Activated CD4-positive, alpha-beta memory T cell treated with anti-CD3 and anti-CD28 coated beads for 36 hours (primary cell): ENCODE data around the gene B3GLCT. TPM values are rescaled to one million over a fixed set of nuclear protein-coding genes. Genes with fewer than 3 reads are reported as not detected.

Source experiments
- CTCF ChIA-PET: fragments of 350-600 bp; sonication (Branson Sonifier 250); formaldehyde crosslinking; loops from one replicate; lab custom pipeline; 2021; ENCODE audit warnings: antibody characterized with exemption, inconsistent platforms; lab: Charles Lee
- POLR2A ChIA-PET: fragments of 350-600 bp; sonication (Branson Sonifier 250); formaldehyde crosslinking; loops from one replicate; lab custom pipeline; 2021; ENCODE audit warnings: antibody characterized with exemption; lab: Charles Lee
- DNase-seq: peaks from one replicate; pipeline ENCODE4 v3.0.0-alpha.2; 2020
- H3K27ac Mint-ChIP-seq: one replicate; pipeline ENCODE4 v1.8.0; 2021; ENCODE audit warnings: mixed read lengths
- H3K27me3 Mint-ChIP-seq: one replicate; pipeline ENCODE4 v1.8.0; 2021; ENCODE audit warnings: mixed read lengths
- H3K36me3 Mint-ChIP-seq: one replicate; pipeline ENCODE4 v1.8.0; 2021; ENCODE audit warnings: mixed read lengths
- H3K4me1 Mint-ChIP-seq: one replicate; pipeline ENCODE4 v1.8.0; 2021; ENCODE audit warnings: low read depth, mixed read lengths
- H3K4me3 Mint-ChIP-seq: one replicate; pipeline ENCODE4 v1.8.0; 2021; ENCODE audit warnings: mild to moderate bottlenecking, mixed read lengths
- H3K9me3 Mint-ChIP-seq: one replicate; pipeline ENCODE4 v1.8.0; 2021; ENCODE audit warnings: mixed read lengths
- intact Hi-C: fragments of 100-400 bp; cut with micrococcal nuclease; formaldehyde crosslinking; loops from one replicate; pipeline ENCODE4 v1.15.1; 2023
- total RNA-seq, 2 experiments: library from RNA; stranded (reverse); gene quantifications; one replicate each; pipeline ENCODE4 v1.2.3, GENCODE V29; 2021

Gene B3GLCT
- total RNA-seq, 2 experiments from 2014 or later = 2.6 to 2.8 TPM

DNA sequence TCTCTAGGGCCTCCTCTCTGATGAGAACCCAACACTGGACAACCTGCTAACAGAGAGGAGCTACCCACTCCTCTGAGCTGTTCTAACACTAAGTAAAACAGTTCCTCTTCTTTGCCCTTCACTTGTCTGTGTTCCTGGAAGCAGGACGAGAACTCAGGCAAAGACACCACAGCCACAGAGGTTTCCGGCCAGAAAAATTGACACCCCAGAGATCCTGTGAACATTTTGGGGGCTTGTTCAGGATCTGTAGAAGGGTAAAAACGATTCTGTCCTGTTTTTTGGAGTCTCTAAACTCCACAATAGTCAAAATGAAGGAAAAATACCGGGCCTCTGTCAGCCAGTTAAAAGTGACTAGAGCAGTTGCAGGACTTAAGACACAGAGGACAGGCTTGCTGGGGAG lies 165.9 kb downstream of the B3GLCT start:
- ChIA-PET CTCF (no interaction called here), POLR2A (no interaction called here)
- Mint-ChIP-seq H3K4me3 (no peak overlapping the region), H3K4me1 (no peaks in the 10 kb centered on the region), H3K27ac (no peak overlapping the region), H3K27me3 (peaks cover 1% of the 10 kb centered on the region), H3K36me3 (no peaks in the 10 kb centered on the region), H3K9me3 (peaks cover 19% of the 10 kb centered on the region)
- no peak for DNase-seq
- intact Hi-C loops = no loop called here

DNA sequence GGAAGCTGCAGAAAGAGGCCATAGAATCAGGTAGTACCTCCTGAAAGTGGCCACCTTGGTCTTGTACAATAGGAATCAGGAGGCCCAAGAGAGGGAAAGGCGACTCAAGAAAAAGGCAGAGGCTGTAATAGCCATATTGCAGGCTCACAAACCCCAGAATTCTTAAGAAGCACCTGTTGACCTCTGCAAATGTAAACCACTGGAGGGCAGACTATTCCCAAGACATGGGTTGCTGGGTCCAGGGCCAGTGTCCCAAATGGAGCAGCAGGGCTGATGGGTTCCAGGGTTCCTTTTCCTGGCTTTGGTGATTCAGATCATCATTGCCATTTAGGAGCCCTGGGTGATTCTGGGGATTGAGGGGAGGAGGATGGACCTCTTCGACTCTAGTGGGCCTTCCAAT lies 167.6 kb downstream of the B3GLCT start:
- no peak overlapping the region for H3K27ac Mint-ChIP-seq
- no peaks in the 10 kb centered on the region for H3K36me3 Mint-ChIP-seq
- no peak for DNase-seq
- no peak overlapping the region for H3K4me3 Mint-ChIP-seq
- peaks cover 19% of the 10 kb centered on the region for H3K9me3 Mint-ChIP-seq
- ChIA-PET CTCF (no interaction called here), POLR2A (no interaction called here)
- no peaks in the 10 kb centered on the region for H3K4me1 Mint-ChIP-seq
- no peaks in the 10 kb centered on the region for H3K27me3 Mint-ChIP-seq
- intact Hi-C loops = no loop called here

DNA sequence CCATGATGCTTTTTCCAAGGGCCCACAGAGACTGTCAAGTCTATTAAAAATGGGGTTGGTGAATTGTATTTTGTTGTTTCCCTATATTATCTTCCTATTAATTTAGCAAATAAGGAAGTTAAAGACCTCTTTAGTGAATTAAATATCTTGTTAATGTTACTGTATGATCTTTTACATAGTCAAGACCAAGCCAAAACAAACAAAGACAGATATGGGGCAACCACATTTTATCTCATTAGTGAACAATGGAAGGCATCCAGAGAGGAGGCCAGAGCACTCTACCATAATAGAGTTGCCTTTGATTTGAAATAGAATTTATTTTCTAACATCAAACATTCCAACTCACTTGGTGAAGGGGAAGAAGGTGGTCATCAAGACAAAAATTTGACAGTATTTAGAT lies 169.4 kb downstream of the B3GLCT start:
- intact Hi-C loops = no loop called here
- Mint-ChIP-seq H3K4me3 (no peak overlapping the region), H3K9me3 (peaks cover 19% of the 10 kb centered on the region), H3K4me1 (no peaks in the 10 kb centered on the region), H3K27ac (no peak overlapping the region), H3K36me3 (no peaks in the 10 kb centered on the region), H3K27me3 (no peaks in the 10 kb centered on the region)
- CTCF ChIA-PET = no interaction called here
- POLR2A ChIA-PET = no interaction called here
- DNase-seq = no peak

DNA sequence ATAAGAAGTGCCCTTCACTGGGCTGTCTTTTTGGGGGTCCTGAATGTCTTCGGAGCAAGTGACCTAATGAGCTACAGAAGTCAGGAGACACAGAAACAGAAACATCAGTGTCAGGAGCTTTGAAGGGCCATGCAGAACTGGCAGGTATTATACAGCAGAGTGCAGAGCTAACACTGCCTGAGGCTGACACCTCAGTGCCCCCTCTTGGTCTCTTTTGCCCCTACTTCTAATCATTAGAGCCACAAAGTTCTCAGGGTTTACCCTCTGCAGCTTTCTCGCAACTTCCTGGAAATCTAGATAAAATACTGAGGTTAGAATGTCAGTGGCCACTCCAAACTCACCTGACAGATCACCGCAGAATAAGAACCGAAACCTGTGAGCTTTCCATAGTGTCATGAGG lies 172.7 kb downstream of the B3GLCT start:
- Mint-ChIP-seq H3K36me3 (no peaks in the 10 kb centered on the region), H3K4me3 (no peak overlapping the region), H3K9me3 (no peaks in the 10 kb centered on the region), H3K27ac (no peak overlapping the region), H3K4me1 (no peaks in the 10 kb centered on the region), H3K27me3 (no peaks in the 10 kb centered on the region)
- intact Hi-C loops = no loop called here
- POLR2A ChIA-PET = no interaction called here
- DNase-seq = no peak
- CTCF ChIA-PET = no interaction called here

DNA sequence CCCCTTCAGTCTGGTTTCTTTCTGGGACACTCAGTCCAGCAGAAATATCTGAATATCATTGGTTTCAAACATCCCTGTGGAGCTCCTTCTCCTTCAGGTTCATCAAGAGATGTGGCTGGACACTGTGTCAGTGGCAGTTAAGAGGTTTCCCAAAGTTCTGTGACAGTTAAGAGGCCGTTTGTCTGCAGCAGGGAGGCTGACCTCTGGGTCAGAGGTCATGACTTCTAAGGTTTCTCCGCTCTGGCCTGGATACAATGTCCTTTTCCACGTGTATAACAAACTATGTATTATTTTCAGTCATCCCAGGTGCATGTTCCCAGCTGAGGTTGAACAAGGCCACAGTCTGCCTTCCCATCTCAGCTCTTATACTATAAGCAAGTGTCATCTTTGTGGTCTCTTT lies 174.9 kb downstream of the B3GLCT start:
- Mint-ChIP-seq H3K4me1 (no peaks in the 10 kb centered on the region), H3K27ac (no peak overlapping the region), H3K27me3 (no peaks in the 10 kb centered on the region), H3K9me3 (no peaks in the 10 kb centered on the region), H3K36me3 (no peaks in the 10 kb centered on the region), H3K4me3 (no peak overlapping the region)
- no peak for DNase-seq
- POLR2A ChIA-PET = no interaction called here
- intact Hi-C loops = no loop called here
- CTCF ChIA-PET = no interaction called here

DNA sequence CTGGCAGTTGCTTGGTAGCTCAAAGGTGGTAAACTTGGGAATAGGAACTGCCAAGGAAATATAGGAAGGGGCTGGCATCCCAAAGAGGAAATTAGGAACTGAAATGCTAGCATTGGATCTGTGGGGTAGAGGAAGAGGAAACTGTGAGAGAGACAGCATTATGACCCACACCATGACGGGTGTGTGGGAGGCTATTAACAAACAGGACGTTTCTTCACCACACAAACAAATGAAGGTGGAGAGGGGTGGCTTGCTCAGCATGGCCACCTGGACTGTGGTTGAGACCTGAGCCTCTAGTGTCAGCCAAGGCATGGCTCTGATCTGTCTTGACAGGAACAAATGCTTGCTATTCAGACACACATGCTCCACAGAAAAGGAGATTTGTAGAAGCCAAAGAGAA lies 178.2 kb downstream of the B3GLCT start:
- no peak for DNase-seq
- ChIA-PET POLR2A (no interaction called here), CTCF (no interaction called here)
- H3K4me3 Mint-ChIP-seq = no peak overlapping the region
- intact Hi-C loops = no loop called here
- H3K36me3 Mint-ChIP-seq = no peaks in the 10 kb centered on the region
- no peak overlapping the region for H3K27ac Mint-ChIP-seq
- H3K9me3 Mint-ChIP-seq = no peaks in the 10 kb centered on the region
- H3K4me1 Mint-ChIP-seq = no peaks in the 10 kb centered on the region
- H3K27me3 Mint-ChIP-seq = no peaks in the 10 kb centered on the region

DNA sequence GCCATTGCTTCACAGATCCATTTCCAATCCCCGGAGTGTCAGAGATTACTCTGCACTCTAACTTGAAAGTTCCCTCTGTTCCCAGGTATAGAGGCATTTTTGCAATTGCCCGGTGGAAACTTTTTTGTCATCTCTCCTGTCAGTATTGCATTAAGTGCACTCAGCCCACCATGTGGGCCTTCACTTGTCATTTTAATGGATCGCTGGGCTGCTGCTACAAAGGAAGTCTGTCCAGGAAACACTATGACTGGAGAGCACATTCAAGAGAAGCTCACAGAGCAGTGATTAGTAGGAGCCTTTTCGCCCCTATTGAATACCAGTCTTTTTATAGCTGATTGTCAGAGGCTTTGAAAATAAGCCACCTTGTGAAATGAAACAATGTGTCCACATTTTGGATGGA lies 180.9 kb downstream of the B3GLCT start:
- no peak for DNase-seq
- Mint-ChIP-seq H3K27ac (no peak overlapping the region), H3K36me3 (no peaks in the 10 kb centered on the region), H3K27me3 (no peaks in the 10 kb centered on the region), H3K9me3 (no peaks in the 10 kb centered on the region), H3K4me3 (no peak overlapping the region), H3K4me1 (no peaks in the 10 kb centered on the region)
- intact Hi-C loops = no loop called here
- POLR2A ChIA-PET = no interaction called here
- CTCF ChIA-PET = no interaction called here

Other genes with a start within 250 kb of the B3GLCT start
- gene HSPH1, start 38.1 kb upstream of the B3GLCT start, total RNA-seq = 100 to 1,000 TPM; 214 to 221 TPM